ENCODE data around the gene C17orf58. TPM values are rescaled to one million over a fixed set of nuclear protein-coding genes. Genes with fewer than 3 reads are reported as not detected.
"Not testable (repeated sequence)": the region's sequence is repeated elsewhere in the genome, so short reads cannot be mapped to it uniquely, and the experiment has no call there.

C17orf58 gene
- total RNA-seq, 1 donor from 2014 or later = 3.4 TPM

DNA sequence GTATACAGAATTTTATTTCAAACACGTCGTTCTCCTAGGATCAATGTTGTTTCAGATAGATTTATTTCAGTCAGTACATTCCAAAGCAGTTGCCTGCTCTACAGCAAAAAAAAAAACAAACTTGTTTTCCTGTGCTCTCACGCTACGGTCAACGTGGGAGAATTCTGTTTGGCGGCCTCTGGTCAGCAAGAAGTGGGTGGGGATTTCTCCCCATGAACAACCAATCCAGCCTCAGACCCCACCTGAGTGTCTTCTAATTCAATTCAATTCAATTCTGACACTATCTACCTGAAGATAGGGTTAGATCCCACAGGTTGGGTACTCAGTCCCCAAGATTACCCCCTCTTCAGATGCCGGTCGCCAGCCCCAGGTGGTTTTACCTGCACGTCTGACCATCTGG lies 22.1 kb downstream of the C17orf58 start:
- intact Hi-C loops (cut with DNase I) = no loop called here
- DNase-seq (ENCODE audit: low spot score) = no peak

- intact Hi-C loops (cut with DNase I) = no loop called here
- DNase-seq (ENCODE audit: low spot score) = no peak
Measured at GRCh38 chr17:67970783-67971182, 25.5 kb downstream of the C17orf58 start.

DNA sequence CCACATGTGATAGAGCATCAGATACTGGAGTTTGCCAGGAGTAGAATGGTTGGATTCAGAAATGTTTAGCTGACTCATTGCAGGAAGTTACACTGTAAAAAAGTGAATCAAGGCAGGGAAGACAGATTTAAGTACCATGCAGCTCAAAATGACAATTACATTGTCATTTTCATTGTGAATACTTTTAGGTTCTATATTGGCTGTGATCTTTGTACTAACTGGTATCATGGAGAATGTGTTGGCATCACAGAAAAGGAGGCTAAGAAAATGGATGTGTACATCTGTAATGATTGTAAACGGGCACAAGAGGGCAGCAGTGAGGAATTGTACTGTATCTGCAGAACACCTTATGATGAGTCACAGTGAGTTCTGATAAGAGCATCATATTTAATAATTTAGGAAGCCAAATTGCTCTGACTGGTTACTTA lies 33.1 kb downstream of the C17orf58 start:
- not testable (repeated sequence) for DNase-seq (ENCODE audit: low spot score)
- intact Hi-C loops (cut with DNase I) = loop anchor here (5.0 kb wide), 1 partner anchor 499 kb away; no protein-coding TSS in a partner anchor

DNA sequence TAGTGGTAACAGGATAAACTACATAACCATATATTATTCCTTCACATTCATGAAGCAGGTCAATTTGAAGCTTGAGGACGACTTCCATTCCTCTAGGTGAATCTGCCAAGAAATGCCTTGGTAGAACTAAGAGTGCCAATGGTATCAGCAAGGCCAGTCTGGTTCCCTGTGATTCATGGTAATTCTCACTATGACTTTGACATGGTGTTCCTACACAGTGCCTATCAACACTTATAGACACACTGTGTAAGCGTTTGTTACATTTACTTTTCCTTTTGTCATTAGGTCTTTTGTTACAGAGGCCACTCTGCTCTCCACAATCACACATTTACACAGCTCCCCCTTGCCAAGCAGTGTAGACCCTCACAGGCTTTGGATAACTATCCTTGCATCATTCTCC lies 34.1 kb downstream of the C17orf58 start:
- intact Hi-C loops (cut with DNase I) = loop anchor here (5.0 kb wide), 1 partner anchor 500 kb away; no protein-coding TSS in a partner anchor
- DNase-seq (ENCODE audit: low spot score) = not testable (repeated sequence)

- DNase-seq (ENCODE audit: low spot score) = not testable (repeated sequence)
- intact Hi-C loops (cut with DNase I) = loop anchor here (5.0 kb wide), 1 partner anchor 502 kb away; no protein-coding TSS in a partner anchor
Measured at GRCh38 chr17:67960276-67960675, 36.0 kb downstream of the C17orf58 start.

GRCh38 chr17:67959510-67959909 lies 36.8 kb downstream of the C17orf58 start:
- intact Hi-C loops (cut with DNase I) = no loop called here

GRCh38 chr17:67950945-67951344 lies 45.3 kb downstream of the C17orf58 start:
- no peak for DNase-seq (ENCODE audit: low spot score)
- intact Hi-C loops (cut with DNase I) = no loop called here

More at GRCh38 chr17:67959510-67959909, 36.8 kb downstream of the C17orf58 start:
- no peak for DNase-seq (ENCODE audit: low spot score)

- intact Hi-C loops (cut with DNase I) = no loop called here
- DNase-seq (ENCODE audit: low spot score) = no peak
Measured at GRCh38 chr17:67947325-67947813, 48.9 kb downstream of the C17orf58 start.

DNA sequence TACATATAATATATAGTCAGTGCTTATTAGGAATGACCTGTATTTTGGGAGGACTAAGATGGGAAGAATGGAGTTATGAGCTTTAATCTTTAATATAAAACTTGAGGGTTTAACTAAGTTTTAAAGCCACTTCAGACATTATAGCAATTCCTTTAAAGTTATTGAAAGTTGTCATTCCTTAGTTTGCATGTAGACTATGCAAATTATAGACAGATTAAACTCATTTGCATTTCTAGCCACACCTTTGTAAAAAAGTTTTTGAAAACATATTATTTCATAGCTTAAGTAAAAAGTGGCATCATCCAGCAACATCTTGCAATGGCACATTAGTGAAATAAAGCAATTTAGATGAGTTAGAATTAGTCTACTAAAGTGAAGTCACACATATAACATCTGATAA lies 49.8 kb downstream of the C17orf58 start:
- no peak for DNase-seq (ENCODE audit: low spot score)
- intact Hi-C loops (cut with DNase I) = no loop called here

- DNase-seq (ENCODE audit: low spot score) = no peak
- intact Hi-C loops (cut with DNase I) = no loop called here
Measured at GRCh38 chr17:67944035-67944434, 52.2 kb downstream of the C17orf58 start.

- DNase-seq (ENCODE audit: low spot score) = no peak
- intact Hi-C loops (cut with DNase I) = no loop called here
Measured at GRCh38 chr17:67942810-67943209, 53.5 kb downstream of the C17orf58 start.

Other genes with a start within 250 kb of the C17orf58 start
- 72.9 TPM for gene BPTF, start 171.0 kb downstream of the C17orf58 start, total RNA-seq
- 20.7 TPM for gene KPNA2, start 39.3 kb upstream of the C17orf58 start, total RNA-seq

Data from cardiac septum (tissue), 1 donor.